ENCODE results near the gene SP100. TPM values are rescaled to one million over a fixed set of nuclear protein-coding genes. Genes with fewer than 3 reads are reported as not detected.

Gene SP100
- total and polyA plus RNA-seq, 11 donors = 32.6 to 133 (median 67.5) TPM

- H3K36me3 ChIP-seq = no peaks in the 10 kb centered on the region
- H3K27me3 ChIP-seq = peaks cover 0 to 6% (median 0%) of the 10 kb centered on the region in 9 donors
- H3K4me1 ChIP-seq = no peaks in the 10 kb centered on the region
- DNase-seq (no peak), ATAC-seq (no peak)
- intact Hi-C loops (cut with DNase I) = no loop called here
- TF ChIP-seq CTCF (IDR thresholded peaks at IDR 0.05) (no peak), POLR2A (IDR thresholded peaks at IDR 0.05) (no peak)
- no peaks in the 10 kb centered on the region for H3K9me3 ChIP-seq
- H3K27ac ChIP-seq = no peak overlapping the region
- H3K4me3 ChIP-seq = no peak overlapping the region
- WGBS, 4 donors = 80 to 96% (median 94%) methylated on average over 3 of the region's 3 CpGs
Observed at GRCh38 chr2:230589025-230589424, 173.0 kb downstream of the SP100 start.

DNA sequence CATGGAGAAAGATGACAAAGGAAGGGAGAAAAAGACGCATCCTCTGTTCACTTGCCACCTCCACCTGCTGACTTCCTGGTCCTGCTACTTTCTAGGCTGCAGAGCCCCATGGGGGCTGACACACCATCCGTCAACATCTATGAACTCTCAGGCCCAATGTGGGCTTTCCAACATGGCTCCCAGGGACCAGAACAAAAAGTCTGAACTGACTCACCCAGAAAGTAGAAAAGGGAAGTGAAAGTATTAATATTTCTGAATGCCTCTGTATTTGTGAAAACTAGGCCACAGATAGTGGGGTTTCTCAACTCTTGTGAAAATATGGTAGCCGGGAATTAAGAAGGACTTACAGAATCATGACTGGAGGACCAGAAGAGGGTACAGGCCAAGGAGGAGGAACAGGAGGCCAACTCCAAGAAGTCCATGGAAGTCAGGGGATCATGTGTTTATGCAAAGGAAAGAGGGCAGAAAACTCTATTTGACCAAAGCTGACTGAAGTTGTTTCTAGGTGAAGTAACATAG lies 173.6 kb downstream of the SP100 start:
- H3K4me3 ChIP-seq = no peak overlapping the region
- DNase-seq = no peak
- H3K36me3 ChIP-seq = no peaks in the 10 kb centered on the region
- peaks cover 0 to 6% (median 0%) of the 10 kb centered on the region in 9 donors for H3K27me3 ChIP-seq
- no peaks in the 10 kb centered on the region for H3K9me3 ChIP-seq
- H3K27ac ChIP-seq = peak overlapping the region in 1 of 12 donors; percentile 58
- ATAC-seq = no peak
- intact Hi-C loops (cut with DNase I) = no loop called here
- H3K4me1 ChIP-seq = no peaks in the 10 kb centered on the region
- WGBS, 4 donors = 92 to 94% (median 94%) methylated on average over 3 of the region's 3 CpGs
- no peak for TF ChIP-seq POLR2A (IDR thresholded peaks at IDR 0.05)
- TF ChIP-seq CTCF (IDR thresholded peaks at IDR 0.05) = no peak

DNA sequence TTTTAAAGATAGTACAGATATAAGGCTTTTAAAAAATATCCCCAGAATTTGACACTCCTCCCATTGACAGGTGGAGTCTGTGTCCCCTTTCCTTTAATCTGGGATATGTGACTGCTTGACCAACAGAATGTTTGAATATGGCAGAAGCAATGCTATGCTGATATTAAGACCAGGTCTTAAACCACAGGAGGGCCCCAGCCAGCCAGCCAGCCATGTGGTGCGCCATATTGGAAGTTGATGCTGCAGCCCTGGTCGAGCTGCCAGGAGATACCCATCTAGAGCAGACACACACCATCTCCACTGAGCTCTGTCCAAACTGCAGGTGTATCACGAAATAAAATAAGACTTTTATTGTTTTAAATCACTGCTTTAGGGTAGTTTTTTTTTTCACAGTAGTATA lies 174.3 kb downstream of the SP100 start:
- DNase-seq = no peak
- no peak overlapping the region for H3K4me3 ChIP-seq
- H3K4me1 ChIP-seq = no peaks in the 10 kb centered on the region
- H3K36me3 ChIP-seq = no peaks in the 10 kb centered on the region
- 68 to 89% (median 82%) methylated on average over 3 of the region's 3 CpGs for WGBS, 4 donors
- no peak for ATAC-seq
- no peak for TF ChIP-seq CTCF (IDR thresholded peaks at IDR 0.05)
- no peak for TF ChIP-seq POLR2A (IDR thresholded peaks at IDR 0.05)
- H3K27me3 ChIP-seq = peaks cover 0 to 6% (median 0%) of the 10 kb centered on the region in 9 donors
- no peak overlapping the region for H3K27ac ChIP-seq
- H3K9me3 ChIP-seq = no peaks in the 10 kb centered on the region
- intact Hi-C loops (cut with DNase I) = no loop called here

DNA sequence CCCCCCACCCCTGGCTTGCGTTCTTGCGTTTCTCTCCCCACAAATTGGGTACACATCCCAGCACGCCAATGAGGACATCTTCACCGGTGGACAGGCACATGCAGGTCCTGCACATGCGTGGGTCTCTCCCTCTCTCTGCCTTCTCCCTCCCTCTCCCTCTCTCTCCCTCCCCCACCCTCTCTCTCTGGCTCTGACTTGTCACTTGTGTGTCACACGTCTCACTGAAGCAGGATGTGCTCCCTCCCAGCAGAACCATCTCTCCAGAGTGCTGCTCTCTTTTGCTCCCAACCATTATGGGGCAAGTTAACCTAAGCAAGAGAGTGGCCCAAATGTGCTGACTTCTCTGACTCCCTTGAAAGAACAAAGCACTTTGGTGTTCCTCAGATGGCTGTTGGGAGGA lies 175.8 kb downstream of the SP100 start:
- no peaks in the 10 kb centered on the region for H3K9me3 ChIP-seq
- ATAC-seq = no peak

More for the DNA sequence above, 175.8 kb downstream of the SP100 start:
- WGBS, 4 donors = 66 to 83% (median 79%) methylated on average over 6 of the region's 6 CpGs
- Histone ChIP-seq H3K4me1 (no peaks in the 10 kb centered on the region), H3K27ac (no peak overlapping the region), H3K27me3 (peaks cover 0 to 6% (median 0%) of the 10 kb centered on the region in 9 donors), H3K4me3 (no peak overlapping the region), H3K36me3 (no peaks in the 10 kb centered on the region)
- TF ChIP-seq POLR2A (IDR thresholded peaks at IDR 0.05) (no peak), CTCF (IDR thresholded peaks at IDR 0.05) (no peak)
- intact Hi-C loops (cut with DNase I) = no loop called here
- DNase-seq = no peak
